HG03460 (cell line): Measurements from ENCODE around the gene MGRN1.
"Not testable (repeated sequence)": the region's sequence is repeated elsewhere in the genome, so short reads cannot be mapped to it uniquely, and the experiment has no call there.

Source experiments
- ATAC-seq: cut with Tn5 transposase; IDR thresholded peaks from one replicate; pipeline ENCODE4 v1.9.1; 2021; ENCODE audit not compliant: unreplicated experiment

Gene MGRN1

DNA sequence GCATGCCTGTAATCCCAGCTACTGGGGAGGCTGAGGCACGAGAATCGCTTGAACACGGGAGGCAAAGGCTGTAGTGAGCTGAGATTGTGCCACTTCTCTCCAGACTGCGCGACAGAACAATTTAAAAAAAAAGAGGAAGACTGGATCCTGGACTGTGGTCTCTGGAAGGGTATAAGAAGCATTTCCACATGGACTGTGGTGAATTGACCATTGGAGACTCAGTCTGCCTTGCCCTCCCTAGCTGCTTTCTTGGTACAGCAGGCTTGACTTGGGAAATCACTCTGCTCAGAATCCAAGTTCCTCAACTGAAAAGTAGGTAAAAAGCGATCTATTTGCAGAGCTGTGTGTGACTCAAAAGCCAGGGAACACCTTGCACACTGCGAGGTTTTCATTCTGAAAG lies 1.0 kb upstream of the MGRN1 start:
- ATAC-seq: no peak

- peak; percentile 49 for ATAC-seq
Observed at GRCh38 chr16:4624827-4625559, 367 bp downstream of the MGRN1 start.

GRCh38 chr16:4625560-4626159 lies 1.0 kb downstream of the MGRN1 start:
- ATAC-seq: no peak

GRCh38 chr16:4626396-4626795 lies 1.8 kb downstream of the MGRN1 start:
- no peak for ATAC-seq

DNA sequence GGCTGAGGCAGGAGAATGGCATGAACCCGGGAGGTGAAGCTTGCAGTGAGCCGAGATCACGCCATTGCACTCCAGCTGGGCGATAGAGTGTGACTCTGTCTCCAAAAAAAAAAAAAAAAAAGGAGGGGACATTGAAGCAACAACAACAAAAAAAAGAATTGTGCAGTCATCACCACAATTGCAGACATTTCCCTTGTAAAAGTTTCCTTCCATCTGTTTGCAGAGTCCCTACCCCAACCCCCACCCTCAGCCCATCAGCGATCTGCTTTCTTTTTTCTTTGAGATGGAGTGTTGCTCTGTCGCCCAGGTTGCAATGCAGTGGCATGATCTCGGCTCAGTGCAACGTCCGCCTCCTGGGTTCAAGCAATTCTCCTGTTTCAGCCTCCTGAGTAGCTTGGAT lies 3.7 kb downstream of the MGRN1 start:
- ATAC-seq: no peak

DNA sequence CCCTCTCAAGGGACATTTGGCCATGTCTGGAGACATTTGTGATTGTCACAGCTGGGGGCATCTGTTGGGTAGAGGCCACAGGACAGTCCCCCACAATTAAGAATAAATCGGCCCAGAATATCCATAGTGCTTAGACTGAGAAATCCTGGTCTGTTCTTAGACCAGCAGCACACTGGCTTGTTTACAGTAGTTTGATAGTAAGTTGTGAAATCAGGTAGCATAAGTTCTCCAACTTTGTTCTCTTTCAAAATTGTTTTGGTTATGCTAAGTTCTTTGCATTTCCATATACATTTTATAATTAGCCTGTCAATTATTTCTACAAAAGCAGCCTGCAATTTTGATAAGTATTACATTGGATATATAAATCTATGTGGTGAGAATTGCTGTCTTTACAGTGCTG lies 6.8 kb downstream of the MGRN1 start:
- no peak for ATAC-seq

DNA sequence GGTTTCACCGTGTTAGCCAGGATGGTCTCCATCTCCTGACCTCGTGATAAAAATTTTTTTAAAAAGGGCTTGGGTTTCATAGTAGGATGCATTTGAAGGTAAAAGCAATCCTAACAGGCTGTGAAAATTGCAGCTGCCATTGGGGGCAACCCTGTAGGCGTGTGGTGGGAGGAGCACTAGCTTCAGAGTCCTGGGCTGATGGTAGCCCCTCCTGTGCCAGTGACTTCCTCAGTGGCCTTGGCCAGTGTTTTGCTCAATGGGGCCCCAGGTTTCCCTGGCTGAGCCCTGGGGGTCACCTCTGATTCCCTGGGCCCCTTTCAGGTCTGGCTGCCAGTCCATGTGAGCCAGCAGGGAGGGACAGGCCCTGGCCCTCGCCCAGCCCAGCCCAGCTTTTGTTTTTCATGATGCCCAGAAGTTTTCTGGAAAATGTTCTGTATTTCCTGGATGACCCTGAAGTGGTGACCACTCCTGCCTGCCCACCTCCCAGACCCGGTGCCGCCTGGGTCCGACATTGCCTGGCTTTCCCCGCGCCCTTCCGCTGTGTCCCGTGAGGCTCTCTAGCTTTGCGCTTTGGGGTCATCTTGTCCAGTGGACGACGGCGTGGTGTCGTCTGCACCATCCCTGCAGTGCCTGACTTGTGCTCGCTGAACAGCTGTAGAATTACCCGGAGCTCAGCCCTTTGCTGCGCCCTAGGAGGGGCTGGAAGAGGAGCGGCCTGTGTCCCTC lies 9.4 kb downstream of the MGRN1 start:
- no peak for ATAC-seq

GRCh38 chr16:4634768-4635167 lies 10.1 kb downstream of the MGRN1 start:
- ATAC-seq: no peak

DNA sequence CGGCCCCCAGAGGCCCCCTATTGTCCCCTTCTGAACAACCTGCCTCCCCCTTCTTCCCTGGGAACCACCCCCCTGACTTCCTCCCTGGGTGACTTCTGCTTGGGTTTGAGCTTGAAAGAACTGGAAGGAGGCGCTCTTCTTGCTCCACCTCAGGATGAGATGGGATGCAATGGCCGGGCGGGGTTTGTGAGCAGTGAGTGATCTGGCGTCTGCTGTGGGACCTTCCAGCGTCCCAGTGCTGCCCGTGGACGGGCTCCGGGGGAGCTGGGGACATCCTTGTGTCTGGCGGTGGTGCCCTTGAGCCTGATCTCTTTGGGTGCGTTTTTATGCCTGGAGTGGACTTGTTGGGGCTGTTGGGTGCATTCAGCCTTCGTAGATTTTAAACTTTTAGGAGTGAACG lies 11.6 kb downstream of the MGRN1 start:
- no peak for ATAC-seq

DNA sequence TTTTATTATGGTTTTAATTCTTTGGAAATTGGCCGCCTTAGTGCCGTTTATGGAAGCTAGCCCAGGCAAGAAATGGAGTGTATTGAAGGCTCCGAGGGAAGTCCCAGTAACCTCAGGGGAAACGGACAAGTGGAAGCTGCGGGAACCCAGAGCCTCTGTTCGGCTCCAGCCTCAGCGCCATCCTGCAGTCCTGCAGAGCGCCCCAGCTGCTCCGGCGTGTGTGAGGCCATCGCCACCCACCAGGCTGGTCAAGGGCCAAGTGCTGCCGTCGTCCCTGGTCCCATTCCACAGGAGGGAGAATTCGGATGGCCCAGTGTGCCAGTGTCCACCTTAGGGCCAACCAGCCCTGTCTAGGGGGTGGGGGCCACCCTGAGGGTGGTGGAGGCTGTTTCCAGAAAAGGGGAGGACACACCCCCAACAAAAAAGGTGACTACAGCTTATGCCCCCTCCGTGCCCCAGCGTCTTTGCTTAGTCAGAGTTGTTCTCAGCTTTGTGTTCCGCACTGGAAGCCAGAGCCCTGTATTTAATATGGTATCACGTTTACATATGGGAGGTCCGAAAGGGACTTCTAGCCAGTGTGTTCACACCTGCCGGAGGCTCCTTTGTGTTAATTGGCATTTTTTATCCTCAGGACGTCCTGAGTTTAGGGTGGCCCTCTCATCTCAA lies 13.0 kb downstream of the MGRN1 start:
- no peak for ATAC-seq

GRCh38 chr16:4639899-4640509 lies 15.4 kb downstream of the MGRN1 start:
- ATAC-seq: no peak

DNA sequence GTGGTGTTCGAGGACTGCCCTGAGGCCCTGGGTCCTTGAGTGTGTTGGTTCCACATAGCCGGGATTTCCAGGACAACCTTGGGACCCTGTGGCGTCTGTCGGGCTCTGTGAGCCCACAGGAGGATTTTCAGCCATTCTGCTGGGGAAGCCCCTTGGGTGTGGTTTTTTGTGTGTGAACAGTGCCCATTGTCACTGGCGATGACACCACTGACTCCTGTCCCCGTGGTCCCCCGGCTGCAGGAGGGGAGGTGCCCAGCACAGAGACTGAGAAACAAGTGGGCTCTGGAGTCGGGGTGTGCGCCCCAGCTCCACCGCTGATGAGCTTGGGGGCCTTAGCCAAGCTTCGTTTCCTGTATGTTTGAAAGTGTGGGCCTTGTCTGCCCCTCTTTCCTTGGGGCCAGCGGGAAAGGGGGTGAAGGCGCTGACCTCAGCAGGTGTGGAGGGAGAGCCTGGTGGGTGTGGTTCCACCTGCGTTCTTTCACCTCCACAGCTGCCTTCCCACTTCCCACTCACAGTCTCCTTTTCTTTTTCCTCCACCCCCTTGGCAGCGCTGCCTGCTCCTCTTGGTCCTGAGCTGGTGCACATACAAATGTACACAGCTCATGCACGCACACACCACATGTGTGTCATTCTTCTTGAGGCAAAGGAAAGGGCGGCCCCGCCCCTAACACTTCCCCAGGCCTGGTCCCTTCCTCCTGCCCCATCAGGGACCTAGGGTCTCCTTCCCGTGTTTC lies 16.1 kb downstream of the MGRN1 start:
- no peak for ATAC-seq

DNA sequence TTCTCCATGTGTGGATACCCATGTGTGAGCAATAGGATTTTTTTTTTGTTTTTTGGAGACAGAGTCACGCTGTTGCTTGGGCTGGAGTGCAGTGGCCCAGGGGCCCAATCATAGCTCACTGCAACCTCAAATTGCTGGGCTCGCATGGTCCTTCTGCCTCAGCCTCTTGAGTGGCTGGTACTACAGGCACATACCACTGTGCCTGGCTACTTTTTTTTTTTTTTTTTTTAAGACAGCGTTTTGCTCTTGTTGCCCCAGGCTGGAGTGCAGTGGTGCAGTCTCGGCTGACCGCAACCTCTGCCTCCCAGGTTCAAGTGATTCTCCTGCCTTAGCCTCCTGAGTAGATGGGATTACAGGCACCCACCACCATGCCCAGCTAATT lies 16.7 kb downstream of the MGRN1 start:
- ATAC-seq: no peak

DNA sequence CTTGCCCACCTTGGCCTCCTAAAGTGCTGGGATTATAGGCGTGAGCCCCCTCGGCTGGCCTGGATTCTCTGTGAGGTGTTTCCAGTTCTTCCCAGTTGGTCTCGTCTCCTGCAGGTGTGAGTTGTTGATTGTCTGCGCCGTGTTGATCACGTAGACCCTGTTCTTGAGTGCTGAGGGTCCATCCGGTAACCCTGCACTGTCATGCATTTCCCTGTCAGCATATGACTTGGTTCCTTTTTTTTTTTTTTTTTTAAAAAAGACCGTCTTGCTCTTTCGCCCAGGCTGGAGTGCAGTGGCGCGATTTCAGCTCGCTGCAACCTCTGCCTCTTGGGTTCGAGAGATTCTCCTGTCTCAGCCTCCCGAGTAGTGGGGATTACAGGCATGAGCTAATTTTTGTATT lies 17.3 kb downstream of the MGRN1 start:
- no peak for ATAC-seq

GRCh38 chr16:4646773-4647643 lies 22.4 kb downstream of the MGRN1 start:
- no peak for ATAC-seq

DNA sequence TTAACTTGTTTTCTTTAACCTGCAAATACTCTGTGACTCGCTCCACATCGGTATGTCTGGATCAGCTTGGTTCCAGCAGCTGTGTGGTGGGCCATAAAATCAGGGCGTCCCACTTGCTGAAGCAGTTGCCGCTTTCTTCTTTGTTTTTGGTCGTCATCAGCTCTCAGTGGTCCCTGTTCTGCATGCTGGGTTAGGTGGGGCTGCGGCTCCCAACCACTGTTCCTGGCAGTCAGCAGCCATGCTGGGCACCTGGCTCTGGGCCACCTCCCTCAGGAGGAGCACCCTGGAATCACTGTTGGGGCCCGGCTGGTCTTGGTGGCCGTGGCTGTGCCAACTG lies 23.0 kb downstream of the MGRN1 start:
- no peak for ATAC-seq

- no peak for ATAC-seq
Observed at GRCh38 chr16:4648917-4649316, 24.3 kb downstream of the MGRN1 start.

- no peak for ATAC-seq
Observed at GRCh38 chr16:4649744-4650442, 25.3 kb downstream of the MGRN1 start.

GRCh38 chr16:4650443-4651074 lies 25.9 kb downstream of the MGRN1 start:
- ATAC-seq: not testable (repeated sequence)
